Right renal cortex interstitium (tissue), 3 donors: ENCODE results near the gene HPX. TPM values are rescaled to one million over a fixed set of nuclear protein-coding genes. Genes with fewer than 3 reads are reported as not detected.
A peak's percentile ranks its signal among the peaks of the same experiment; 100 is the strongest.

Source experiments
- DNase-seq, 3 donors: peaks; one replicate each; pipeline ENCODE4 v3.0.0-alpha.2; 2013; ENCODE audit warnings: low read depth in 3 of 3, low spot score in 2 of 3
- polyA plus RNA-seq, 3 donors: library from polyadenylated mRNA; unstranded; fragments of 120-200 nt; gene quantifications; one replicate each; pipeline ENCODE4 v1.2.1, GENCODE V29; 2013; ENCODE audit not compliant: insufficient read length in 3 of 3

HPX gene, protein sequence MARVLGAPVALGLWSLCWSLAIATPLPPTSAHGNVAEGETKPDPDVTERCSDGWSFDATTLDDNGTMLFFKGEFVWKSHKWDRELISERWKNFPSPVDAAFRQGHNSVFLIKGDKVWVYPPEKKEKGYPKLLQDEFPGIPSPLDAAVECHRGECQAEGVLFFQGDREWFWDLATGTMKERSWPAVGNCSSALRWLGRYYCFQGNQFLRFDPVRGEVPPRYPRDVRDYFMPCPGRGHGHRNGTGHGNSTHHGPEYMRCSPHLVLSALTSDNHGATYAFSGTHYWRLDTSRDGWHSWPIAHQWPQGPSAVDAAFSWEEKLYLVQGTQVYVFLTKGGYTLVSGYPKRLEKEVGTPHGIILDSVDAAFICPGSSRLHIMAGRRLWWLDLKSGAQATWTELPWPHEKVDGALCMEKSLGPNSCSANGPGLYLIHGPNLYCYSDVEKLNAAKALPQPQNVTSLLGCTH
- 1 to 10 TPM; 1.6 to 2.2 (median 2.2) TPM for polyA plus RNA-seq

GRCh38 chr11:6440906-6441358 lies at the start of gene HPX:
Gene HPX, minus strand, starts transcription at chr11:6440987. Its CDS starts 24 bp downstream, at chr11:6440963.
- no peak for DNase-seq

DNA sequence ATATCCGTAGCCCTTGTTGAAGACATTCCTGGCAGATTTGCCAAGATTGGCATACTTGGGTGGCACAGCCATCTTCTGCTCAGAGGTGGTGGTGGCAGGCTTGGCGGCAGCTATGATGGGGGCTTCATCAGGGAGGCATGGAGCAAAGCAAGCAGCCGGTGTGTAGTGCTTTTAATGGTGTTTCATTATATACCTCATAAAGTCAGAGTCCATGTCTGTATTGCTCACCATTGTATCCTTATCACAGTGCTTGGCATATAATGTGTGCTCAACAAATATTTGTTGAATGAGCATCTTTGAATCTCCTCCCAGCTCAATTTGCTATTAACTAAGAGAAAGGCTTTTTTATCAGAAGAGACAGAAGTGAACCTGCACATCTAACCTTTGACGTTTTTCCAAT lies 48.5 kb upstream of the HPX start:
- DNase-seq: no peak

DNA sequence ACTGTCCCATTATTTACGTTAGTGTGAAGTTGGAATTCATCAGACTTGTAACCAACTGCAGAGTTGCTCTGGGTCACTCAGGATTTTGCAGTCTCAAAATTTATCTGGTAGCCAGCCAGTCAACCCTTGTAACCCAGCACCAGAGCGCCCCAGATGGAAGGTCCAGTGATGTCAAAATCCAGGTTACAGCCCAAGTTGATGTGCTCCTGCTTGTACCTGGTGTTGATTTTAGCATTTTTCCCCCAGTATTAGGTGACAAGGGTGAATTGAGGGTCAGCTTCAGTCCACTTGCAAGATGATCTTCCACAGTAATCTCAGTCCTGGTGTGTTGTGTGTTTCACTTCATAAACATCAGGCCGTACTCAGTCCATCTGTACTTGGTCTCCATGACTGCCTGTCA lies 48.0 kb upstream of the HPX start:
- DNase-seq: no peak

GRCh38 chr11:6488342-6488741 lies 47.6 kb upstream of the HPX start:
- no peak for DNase-seq

GRCh38 chr11:6486938-6487337 lies 46.2 kb upstream of the HPX start:
- DNase-seq: no peak

DNA sequence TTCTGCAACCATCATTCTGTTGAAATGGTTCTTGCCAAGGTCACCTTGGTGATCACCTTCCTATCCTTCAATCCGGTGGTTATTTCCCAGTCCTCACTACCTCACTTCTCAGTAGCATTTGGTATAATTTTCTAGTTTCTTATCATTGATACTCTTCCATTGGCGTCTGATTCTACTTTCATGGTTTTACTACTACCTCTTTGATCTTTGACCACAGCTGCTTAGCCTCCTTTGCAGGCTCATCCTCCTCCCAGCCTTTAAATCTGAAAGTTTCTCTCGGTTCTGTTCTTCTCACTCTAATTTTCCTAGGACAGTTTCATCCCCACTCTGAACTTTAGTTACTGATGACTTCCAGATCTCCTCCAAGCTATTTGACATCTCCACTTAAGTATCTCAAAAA lies 45.5 kb upstream of the HPX start:
- DNase-seq: no peak

DNA sequence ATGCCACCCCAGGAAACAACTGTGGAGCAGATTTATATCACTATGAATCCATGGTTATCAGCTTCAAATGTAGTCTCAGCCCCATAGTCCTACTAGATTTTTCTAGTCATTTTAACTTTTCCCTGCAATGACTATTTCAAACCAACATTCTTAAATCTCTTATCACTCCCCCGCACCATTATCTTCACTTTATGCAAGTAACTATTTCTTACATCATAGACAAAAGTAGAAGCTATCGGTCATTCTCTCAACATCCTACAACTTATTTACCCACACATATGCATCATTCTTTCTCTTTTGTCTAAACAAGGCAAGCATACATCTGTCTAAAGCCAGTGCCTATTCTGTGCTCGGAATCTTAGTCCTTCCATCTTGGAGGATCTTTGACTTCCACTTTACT lies 44.9 kb upstream of the HPX start:
- no peak for DNase-seq

- no peak for DNase-seq
Measured at GRCh38 chr11:6483015-6483414, 42.2 kb upstream of the HPX start.

GRCh38 chr11:6482441-6482840 lies 41.7 kb upstream of the HPX start:
- DNase-seq: no peak

- no peak for DNase-seq
Measured at GRCh38 chr11:6481924-6482275, 41.1 kb upstream of the HPX start.

DNA sequence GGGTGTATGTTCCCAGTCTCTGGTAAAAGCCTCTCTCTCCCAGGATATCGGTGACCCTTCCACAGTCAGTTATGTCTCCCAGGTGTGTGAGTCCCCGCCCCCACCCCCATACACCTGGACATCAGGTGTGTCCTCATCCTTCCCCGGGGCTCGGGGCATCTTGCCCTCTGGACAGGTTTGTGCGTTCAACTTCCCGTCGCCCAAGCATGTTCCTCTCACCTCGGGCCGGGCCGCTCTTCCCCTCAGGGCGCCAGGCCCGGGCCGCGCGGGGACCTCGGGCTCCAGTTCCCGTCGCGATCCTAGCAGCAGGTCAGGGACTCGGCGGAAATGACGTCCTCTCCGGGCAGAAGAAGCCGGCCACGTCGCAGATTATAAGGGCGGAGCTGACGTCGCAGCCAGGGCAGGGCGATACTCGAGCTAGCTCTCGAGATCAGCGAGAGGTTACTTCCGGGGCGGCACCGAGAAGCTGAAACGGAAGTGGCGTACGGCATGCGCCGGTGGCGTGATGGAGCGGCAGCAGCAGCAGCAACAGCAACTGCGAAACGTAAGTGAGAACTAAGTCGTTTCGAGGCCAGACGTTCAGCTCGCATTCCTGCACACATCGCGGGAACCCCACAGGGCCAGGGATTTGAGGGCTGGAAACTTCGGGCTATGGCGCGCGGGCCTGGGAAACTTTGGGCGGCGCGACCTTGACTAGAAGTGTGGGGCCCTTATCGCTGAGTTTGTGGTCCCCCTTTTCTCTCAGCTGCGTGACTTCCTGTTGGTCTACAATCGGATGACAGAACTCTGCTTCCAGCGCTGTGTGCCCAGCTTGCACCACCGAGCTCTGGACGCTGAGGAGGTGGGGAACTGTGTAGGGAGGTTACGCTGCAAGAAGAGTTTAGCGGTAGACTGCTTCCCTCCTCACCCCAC lies 40.5 kb upstream of the HPX start, which contains the start of the genes ARFIP2 and TIMM10B:
Gene ARFIP2, minus strand, starts transcription at position 320 of the 912 bp plus-strand sequence. CDS start 910 bp downstream, outside the sequence.
Gene TIMM10B, plus strand, starts transcription at position 490 of the 912 bp plus-strand sequence. Its CDS starts 16 bp downstream, at position 506.
- DNase-seq: peak; percentile 92 to 97 (median 96)

DNA sequence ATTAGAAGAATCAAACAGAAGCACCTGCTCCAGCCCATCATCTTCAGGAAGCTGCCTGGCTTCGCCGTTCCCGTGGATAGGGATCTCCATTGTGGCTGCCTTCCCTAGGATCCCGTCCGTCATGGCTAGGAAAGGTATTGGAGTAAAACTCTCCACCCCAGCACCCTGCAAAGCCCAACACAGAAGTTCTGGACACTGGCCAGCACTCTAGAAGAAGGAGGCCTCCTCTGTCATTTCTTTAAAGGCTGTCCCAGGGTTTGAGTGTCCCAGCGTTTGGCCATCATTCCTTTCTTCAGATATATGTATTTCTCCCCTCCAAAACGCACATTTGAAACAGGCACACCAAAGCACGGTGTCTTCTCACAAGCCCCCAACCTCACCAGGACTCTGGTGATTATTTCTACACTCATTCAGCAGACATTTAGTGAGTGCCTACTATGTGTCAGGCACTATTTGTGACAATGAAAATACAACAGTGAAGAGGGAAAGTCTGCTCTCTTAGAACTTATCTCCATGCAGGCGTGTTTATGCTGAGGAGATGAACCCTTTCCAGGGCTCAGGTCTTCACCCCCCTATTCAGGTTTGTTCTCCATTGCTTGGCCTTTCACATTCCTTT lies 39.6 kb upstream of the HPX start:
- DNase-seq: no peak

- DNase-seq: no peak
Measured at GRCh38 chr11:6476571-6476970, 35.8 kb upstream of the HPX start.

DNA sequence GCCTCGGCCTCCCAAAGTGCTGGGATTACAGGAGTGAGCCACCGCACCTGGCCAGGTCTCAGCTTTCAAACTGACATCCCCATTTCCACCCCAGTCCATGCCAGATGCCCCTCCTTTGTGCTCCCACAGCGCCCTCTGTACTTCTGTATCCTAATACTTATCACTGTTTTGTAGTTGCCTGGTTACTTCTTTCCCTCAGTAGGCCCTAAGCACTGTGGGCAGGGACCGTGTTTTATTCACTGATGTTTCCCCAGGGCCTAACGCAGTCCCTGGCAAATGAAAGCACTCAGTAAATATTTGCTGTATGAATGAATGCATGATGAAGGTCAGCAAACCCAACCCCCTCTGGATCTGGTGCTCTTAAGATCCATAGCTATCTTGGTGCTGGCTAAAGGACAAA lies 35.1 kb upstream of the HPX start:
- DNase-seq: no peak

DNA sequence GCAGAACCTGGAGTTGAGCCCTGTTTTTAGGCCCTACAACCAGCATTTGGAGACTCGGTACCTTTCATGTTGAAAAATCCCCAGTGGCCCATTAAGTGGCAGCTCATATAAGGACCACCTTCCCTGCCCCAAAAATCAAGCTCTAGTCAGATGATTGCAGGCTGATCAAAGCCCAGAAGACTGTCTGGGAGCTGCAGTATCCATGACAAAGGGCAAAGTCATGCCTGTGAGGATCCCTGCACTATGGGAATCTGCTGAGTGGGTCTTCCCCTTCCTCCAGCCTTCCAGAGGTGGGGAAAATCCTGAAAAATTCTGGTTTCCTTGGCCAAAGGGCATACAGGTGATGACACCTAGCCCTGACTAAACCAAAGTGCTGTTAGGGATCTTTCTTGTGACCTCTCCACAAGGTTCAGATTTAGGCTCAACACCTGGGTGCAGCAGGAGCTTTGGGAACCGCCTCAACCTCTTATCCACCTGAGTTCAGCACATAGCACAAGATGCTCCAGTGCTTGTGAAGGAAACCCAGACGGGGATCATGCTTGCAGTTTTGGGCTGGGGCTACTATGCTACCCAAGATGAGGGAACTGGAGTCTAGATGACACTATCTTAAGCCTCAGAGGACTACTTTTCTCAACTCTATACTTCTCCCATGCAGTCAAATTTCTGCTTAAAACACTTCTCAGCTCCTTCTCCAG lies 34.2 kb upstream of the HPX start:
- DNase-seq: no peak

GRCh38 chr11:6474413-6474792 lies 33.6 kb upstream of the HPX start:
- DNase-seq: no peak

- peak in 2 of 3 donors; percentile 69 to 80 for DNase-seq
Measured at GRCh38 chr11:6473451-6474412, 32.9 kb upstream of the HPX start, which contains the start of gene TRIM3. Gene TRIM3, minus strand, starts transcription at chr11:6473941. Its CDS starts 8,246 bp downstream, at chr11:6465695.

- DNase-seq: no peak
Measured at GRCh38 chr11:6472934-6473333, 32.1 kb upstream of the HPX start.

- DNase-seq: no peak
Measured at GRCh38 chr11:6469599-6469998, 28.8 kb upstream of the HPX start.
